DND-41 (cell line): ENCODE measurements around the gene EXOC3.

Experiments
- ATAC-seq: fragments of 200-7000 bp; cut with Tn5 transposase; 3 replicates; pipeline ENCODE4 v1.9.1; 2021; ENCODE audit warnings: low read depth; ENCODE audit not compliant: insufficient read depth
- DNase-seq: peaks from one replicate; pipeline ENCODE4 v3.0.0-alpha.2; 2020
- H2AFZ ChIP-seq: 2 replicates; pipeline ENCODE4 v1.6.0; 2012; ENCODE audit warnings: low read depth, low read length
- H3K27ac ChIP-seq: 2 replicates; pipeline ENCODE4 v1.5.1; 2012; ENCODE audit warnings: low read length, inconsistent platforms
- H3K27me3 ChIP-seq: fragments of 200-600 bp; sonication (generic); 2 replicates; pipeline ENCODE4 v1.6.0; 2012; ENCODE audit warnings: low read length, mild to moderate bottlenecking, inconsistent platforms; ENCODE audit not compliant: insufficient read depth, poor library complexity
- H3K36me3 ChIP-seq: 2 replicates; pipeline ENCODE4 v1.5.1; 2012; ENCODE audit warnings: low read length, inconsistent platforms; ENCODE audit not compliant: insufficient read depth
- H3K4me1 ChIP-seq: 2 replicates; pipeline ENCODE4 v1.5.1; 2012; ENCODE audit warnings: mild to moderate bottlenecking, low read length; ENCODE audit not compliant: insufficient read depth
- H3K4me2 ChIP-seq: 2 replicates; pipeline ENCODE4 v1.6.0; 2012; ENCODE audit warnings: mild to moderate bottlenecking, moderate library complexity, low read length, inconsistent platforms; ENCODE audit not compliant: insufficient read depth
- H3K4me3 ChIP-seq, 2 experiments: fragments of 200-600 bp in 1 of 2; shearing (Covaris generic) in 1 of 2; 2 replicates each; pipeline ENCODE4 v1.5.1; 2012 to 2016; ENCODE audit warnings: inconsistent platforms in 2 of 2, low read length in 2 of 2, mild to moderate bottlenecking in 2 of 2, low read depth in 1 of 2, moderate library complexity in 1 of 2
- H3K79me2 ChIP-seq: 2 replicates; pipeline ENCODE4 v1.6.0; 2012; ENCODE audit warnings: low read length, inconsistent platforms; ENCODE audit not compliant: insufficient read depth
- H3K9ac ChIP-seq: 2 replicates; pipeline ENCODE4 v1.6.0; 2012; ENCODE audit warnings: low read depth, mild to moderate bottlenecking, inconsistent platforms, low read length, moderate library complexity
- H3K9me3 ChIP-seq: 2 replicates; pipeline ENCODE4 v1.5.1; 2012; ENCODE audit warnings: low read length, moderate library complexity, mild to moderate bottlenecking, inconsistent platforms; ENCODE audit not compliant: insufficient read depth, severe bottlenecking
- H4K20me1 ChIP-seq: 2 replicates; pipeline ENCODE4 v1.6.0; 2012; ENCODE audit warnings: low read length; ENCODE audit not compliant: insufficient read depth
- EZH2 ChIP-seq: IDR thresholded peaks from 3 replicates; pipeline ENCODE4 v1.6.1; 2012; ENCODE audit warnings: borderline replicate concordance, low read depth, mild to moderate bottlenecking, moderate library complexity, low read length, inconsistent platforms; ENCODE audit not compliant: severe bottlenecking
- TF ChIP-seq, protein P1 (sequence below): IDR thresholded peaks from 2 replicates; pipeline ENCODE4 v1.5.1; 2012; ENCODE audit warnings: borderline replicate concordance, low read length, moderate library complexity, mild to moderate bottlenecking; ENCODE audit not compliant: poor library complexity, severe bottlenecking; ENCODE audit errors: extremely low read depth

Gene EXOC3

DNA sequence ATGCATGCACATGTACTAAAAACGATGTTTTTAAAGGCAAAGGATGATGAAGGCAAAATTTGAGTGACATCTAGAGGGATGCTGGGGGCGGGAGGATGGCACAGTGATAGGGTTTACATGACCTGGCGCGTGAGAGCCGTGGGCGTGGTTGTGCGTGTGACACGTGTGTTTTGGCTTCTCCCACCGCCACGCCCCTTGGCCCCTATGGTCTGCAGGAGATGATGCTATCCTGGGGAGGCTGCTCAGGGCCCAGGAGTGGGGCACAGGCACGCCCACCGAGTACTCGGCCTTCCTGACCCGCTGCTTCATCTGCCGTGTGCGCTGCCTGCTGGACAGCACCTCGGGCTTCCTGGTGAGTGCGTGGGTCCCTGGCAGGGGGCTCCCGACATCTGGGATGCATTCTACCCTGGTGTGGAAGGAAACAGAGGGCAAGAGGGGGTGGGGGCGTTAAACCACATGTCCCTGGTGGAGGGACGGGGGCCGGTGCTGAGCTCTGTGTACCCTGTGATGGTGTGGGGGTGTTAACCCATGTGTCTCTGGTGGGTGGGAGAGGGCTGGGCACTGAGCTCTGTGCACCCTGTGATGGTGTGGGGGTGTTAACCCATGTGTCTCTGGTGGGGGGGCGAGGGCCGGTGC is 19.2 kb upstream of the EXOC3 start:
- TF ChIP-seq, protein P1, sequence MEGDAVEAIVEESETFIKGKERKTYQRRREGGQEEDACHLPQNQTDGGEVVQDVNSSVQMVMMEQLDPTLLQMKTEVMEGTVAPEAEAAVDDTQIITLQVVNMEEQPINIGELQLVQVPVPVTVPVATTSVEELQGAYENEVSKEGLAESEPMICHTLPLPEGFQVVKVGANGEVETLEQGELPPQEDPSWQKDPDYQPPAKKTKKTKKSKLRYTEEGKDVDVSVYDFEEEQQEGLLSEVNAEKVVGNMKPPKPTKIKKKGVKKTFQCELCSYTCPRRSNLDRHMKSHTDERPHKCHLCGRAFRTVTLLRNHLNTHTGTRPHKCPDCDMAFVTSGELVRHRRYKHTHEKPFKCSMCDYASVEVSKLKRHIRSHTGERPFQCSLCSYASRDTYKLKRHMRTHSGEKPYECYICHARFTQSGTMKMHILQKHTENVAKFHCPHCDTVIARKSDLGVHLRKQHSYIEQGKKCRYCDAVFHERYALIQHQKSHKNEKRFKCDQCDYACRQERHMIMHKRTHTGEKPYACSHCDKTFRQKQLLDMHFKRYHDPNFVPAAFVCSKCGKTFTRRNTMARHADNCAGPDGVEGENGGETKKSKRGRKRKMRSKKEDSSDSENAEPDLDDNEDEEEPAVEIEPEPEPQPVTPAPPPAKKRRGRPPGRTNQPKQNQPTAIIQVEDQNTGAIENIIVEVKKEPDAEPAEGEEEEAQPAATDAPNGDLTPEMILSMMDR, result no peak
- no peak for TF ChIP-seq EZH2

GRCh38 chr5:424301-425110 is 18.5 kb upstream of the EXOC3 start:
- no peak overlapping the region for H3K4me3 ChIP-seq
- TF ChIP-seq EZH2, result no peak
- TF ChIP-seq, protein P1, result no peak
- H4K20me1 ChIP-seq, result no peaks in the 10 kb centered on the region
- H3K27me3 ChIP-seq, result no peaks in the 10 kb centered on the region
- H3K9me3 ChIP-seq, result no peaks in the 10 kb centered on the region
- no peak overlapping the region for H3K27ac ChIP-seq
- no peak overlapping the region for H3K9ac ChIP-seq
- no peak overlapping the region for H2AFZ ChIP-seq
- DNase-seq (no peak), ATAC-seq (no peak)
- no peak overlapping the region for H3K4me2 ChIP-seq
- no peaks in the 10 kb centered on the region for H3K4me1 ChIP-seq
- no peaks in the 10 kb centered on the region for H3K36me3 ChIP-seq
- no peaks in the 10 kb centered on the region for H3K79me2 ChIP-seq

More for the DNA sequence above, 19.2 kb upstream of the EXOC3 start:
- no peak overlapping the region for H3K27ac ChIP-seq
- no peak overlapping the region for H3K9ac ChIP-seq
- ATAC-seq (no peak), DNase-seq (no peak)
- no peak overlapping the region for H2AFZ ChIP-seq
- no peaks in the 10 kb centered on the region for H3K36me3 ChIP-seq
- H4K20me1 ChIP-seq, result no peaks in the 10 kb centered on the region
- no peak overlapping the region for H3K4me2 ChIP-seq
- no peaks in the 10 kb centered on the region for H3K4me1 ChIP-seq
- H3K79me2 ChIP-seq, result no peaks in the 10 kb centered on the region
- no peaks in the 10 kb centered on the region for H3K27me3 ChIP-seq
- H3K4me3 ChIP-seq, result no peak overlapping the region
- no peaks in the 10 kb centered on the region for H3K9me3 ChIP-seq

DNA sequence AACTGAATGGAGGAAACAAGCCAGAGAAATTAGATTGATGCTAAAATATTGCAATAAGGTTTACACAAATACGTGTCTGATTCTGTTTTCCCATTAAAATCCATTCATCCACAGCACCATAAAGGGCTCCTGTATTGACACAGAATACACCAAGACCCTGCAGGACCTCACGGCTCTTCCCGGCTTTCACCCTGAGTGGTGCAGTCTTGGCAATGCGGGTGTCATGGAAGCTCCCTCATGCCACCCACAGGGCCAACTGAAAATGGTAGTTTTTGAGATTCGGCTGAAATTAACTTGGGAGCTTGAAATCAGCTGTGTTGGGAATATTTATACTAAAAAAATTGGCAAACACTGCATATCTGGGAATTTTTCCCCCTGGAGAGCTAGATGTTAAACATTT is 17.3 kb upstream of the EXOC3 start:
- no peak overlapping the region for H3K4me2 ChIP-seq
- no peak overlapping the region for H2AFZ ChIP-seq
- ATAC-seq (no peak), DNase-seq (no peak)
- H3K27ac ChIP-seq, result no peak overlapping the region
- H3K36me3 ChIP-seq, result no peaks in the 10 kb centered on the region
- H4K20me1 ChIP-seq, result no peaks in the 10 kb centered on the region
- H3K9me3 ChIP-seq, result no peaks in the 10 kb centered on the region
- no peak overlapping the region for H3K4me3 ChIP-seq
- H3K79me2 ChIP-seq, result no peaks in the 10 kb centered on the region
- no peak overlapping the region for H3K9ac ChIP-seq
- H3K27me3 ChIP-seq, result no peaks in the 10 kb centered on the region
- TF ChIP-seq EZH2, result no peak
- TF ChIP-seq, protein P1, result peak; percentile 42
- no peaks in the 10 kb centered on the region for H3K4me1 ChIP-seq
